ENCODE data around the gene NPC1L1.

GRCh38 chr7:44498230-44498954 is 42.7 kb downstream of the NPC1L1 start:
- TF ChIP-seq EZH2 (IDR thresholded peaks at IDR 0.05; ENCODE audit: low read length) = no peak
- no peak for TF ChIP-seq CTCF (optimal IDR thresholded peaks at IDR 0.05 in 1 of 3, IDR thresholded peaks at IDR 0.05 in 1 of 3, conservative IDR thresholded peaks at IDR 0.05 in 1 of 3; ENCODE audit: extremely low read depth in 1 of 3, insufficient read depth in 2 of 3, low read length in 3 of 3)

All from keratinocyte (primary cell).